Activated CD4-positive, alpha-beta memory T cell treated with anti-CD3 and anti-CD28 coated beads for 36 hours (primary cell): Measurements from ENCODE around the gene TTN. TPM values are rescaled to one million over a fixed set of nuclear protein-coding genes. Genes with fewer than 3 reads are reported as not detected.

Source experiments
- CTCF ChIA-PET: fragments of 350-600 bp; sonication (Branson Sonifier 250); formaldehyde crosslinking; loops from one replicate; lab custom pipeline; 2021; ENCODE audit warnings: antibody characterized with exemption, inconsistent platforms; lab: Charles Lee
- POLR2A ChIA-PET: fragments of 350-600 bp; sonication (Branson Sonifier 250); formaldehyde crosslinking; loops from one replicate; lab custom pipeline; 2021; ENCODE audit warnings: antibody characterized with exemption; lab: Charles Lee
- DNase-seq: peaks from one replicate; pipeline ENCODE4 v3.0.0-alpha.2; 2020
- H3K27ac Mint-ChIP-seq: one replicate; pipeline ENCODE4 v1.8.0; 2021; ENCODE audit warnings: mixed read lengths
- H3K27me3 Mint-ChIP-seq: one replicate; pipeline ENCODE4 v1.8.0; 2021; ENCODE audit warnings: mixed read lengths
- H3K36me3 Mint-ChIP-seq: one replicate; pipeline ENCODE4 v1.8.0; 2021; ENCODE audit warnings: mixed read lengths
- H3K4me1 Mint-ChIP-seq: one replicate; pipeline ENCODE4 v1.8.0; 2021; ENCODE audit warnings: low read depth, mixed read lengths
- H3K4me3 Mint-ChIP-seq: one replicate; pipeline ENCODE4 v1.8.0; 2021; ENCODE audit warnings: mild to moderate bottlenecking, mixed read lengths
- H3K9me3 Mint-ChIP-seq: one replicate; pipeline ENCODE4 v1.8.0; 2021; ENCODE audit warnings: mixed read lengths
- intact Hi-C: fragments of 100-400 bp; cut with micrococcal nuclease; formaldehyde crosslinking; loops from one replicate; pipeline ENCODE4 v1.15.1; 2023
- total RNA-seq, 2 experiments: library from RNA; stranded (reverse); gene quantifications; one replicate each; pipeline ENCODE4 v1.2.3, GENCODE V29; 2021

The TTN gene
- 1 to 10 TPM in 1 of 2 experiments, under 1 TPM in 1; 0.73 to 1.2 TPM for total RNA-seq

GRCh38 chr2:178807227-178808008 is at the start of gene TTN:
TTN (minus strand) TSS chr2:178807423; CDS start chr2:178804642, 2,781 bp downstream.
- H3K27me3 Mint-ChIP-seq = no peaks in the 10 kb centered on the region
- no peaks in the 10 kb centered on the region for H3K36me3 Mint-ChIP-seq
- H3K4me3 Mint-ChIP-seq = no peak within 1 kb of the TSS
- no peaks in the 10 kb centered on the region for H3K9me3 Mint-ChIP-seq
- intact Hi-C loops = no loop called here
- ChIA-PET POLR2A (no interaction called here), CTCF (interaction anchor here (0.8 to 1.1 kb wide), 2 partner anchors 10 to 12 kb away, joined by 3 read pairs; no protein-coding TSS in a partner anchor)
- no peaks in the 10 kb centered on the region for H3K4me1 Mint-ChIP-seq
- no peak within 1 kb of the TSS for H3K27ac Mint-ChIP-seq
- DNase-seq = no peak

GRCh38 chr2:178855151-178855550 is 47.9 kb upstream of the TTN start:
- POLR2A ChIA-PET = no interaction called here
- CTCF ChIA-PET = no interaction called here
- Mint-ChIP-seq H3K36me3 (no peaks in the 10 kb centered on the region), H3K27me3 (no peaks in the 10 kb centered on the region), H3K4me1 (no peaks in the 10 kb centered on the region), H3K4me3 (no peak overlapping the region), H3K27ac (no peak overlapping the region), H3K9me3 (no peaks in the 10 kb centered on the region)
- no peak for DNase-seq
- intact Hi-C loops = no loop called here

- no peak overlapping the region for H3K4me3 Mint-ChIP-seq
- intact Hi-C loops = no loop called here
- no peaks in the 10 kb centered on the region for H3K36me3 Mint-ChIP-seq
- H3K27me3 Mint-ChIP-seq = no peaks in the 10 kb centered on the region
- no peak for DNase-seq
- H3K4me1 Mint-ChIP-seq = no peaks in the 10 kb centered on the region
- H3K27ac Mint-ChIP-seq = no peak overlapping the region
- POLR2A ChIA-PET = no interaction called here
- CTCF ChIA-PET = interaction anchor here (0.9 to 1.2 kb wide), 2 partner anchors 43 kb away, joined by 3 to 6 read pairs; no protein-coding TSS in a partner anchor
- no peaks in the 10 kb centered on the region for H3K9me3 Mint-ChIP-seq
Measured at GRCh38 chr2:178848335-178848734, 41.1 kb upstream of the TTN start.

- POLR2A ChIA-PET = no interaction called here
Measured at GRCh38 chr2:178846458-178846802, 39.2 kb upstream of the TTN start.

GRCh38 chr2:178845566-178846457 is 38.6 kb upstream of the TTN start:
- ChIA-PET POLR2A (no interaction called here), CTCF (interaction anchor here (0.8 kb wide), 1 partner anchor 1091 kb away, joined by 3 read pairs; no protein-coding TSS in a partner anchor)
- H3K27me3 Mint-ChIP-seq = no peaks in the 10 kb centered on the region
- no peak overlapping the region for H3K4me3 Mint-ChIP-seq
- H3K4me1 Mint-ChIP-seq = no peaks in the 10 kb centered on the region
- H3K27ac Mint-ChIP-seq = no peak overlapping the region
- no peaks in the 10 kb centered on the region for H3K36me3 Mint-ChIP-seq
- H3K9me3 Mint-ChIP-seq = no peaks in the 10 kb centered on the region
- no peak for DNase-seq
- intact Hi-C loops = no loop called here

More at GRCh38 chr2:178846458-178846802, 39.2 kb upstream of the TTN start:
- no peak overlapping the region for H3K4me3 Mint-ChIP-seq
- no peak for DNase-seq
- no peaks in the 10 kb centered on the region for H3K9me3 Mint-ChIP-seq
- no peaks in the 10 kb centered on the region for H3K4me1 Mint-ChIP-seq
- intact Hi-C loops = no loop called here
- H3K27me3 Mint-ChIP-seq = no peaks in the 10 kb centered on the region
- CTCF ChIA-PET = no interaction called here
- no peak overlapping the region for H3K27ac Mint-ChIP-seq
- no peaks in the 10 kb centered on the region for H3K36me3 Mint-ChIP-seq

- no peak for DNase-seq
- Mint-ChIP-seq H3K27ac (no peak overlapping the region), H3K4me1 (no peaks in the 10 kb centered on the region), H3K27me3 (no peaks in the 10 kb centered on the region), H3K4me3 (no peak overlapping the region), H3K9me3 (no peaks in the 10 kb centered on the region), H3K36me3 (no peaks in the 10 kb centered on the region)
- CTCF ChIA-PET = no interaction called here
- intact Hi-C loops = no loop called here
- POLR2A ChIA-PET = no interaction called here
Measured at GRCh38 chr2:178844701-178845100, 37.5 kb upstream of the TTN start.

- Mint-ChIP-seq H3K27ac (no peak overlapping the region), H3K27me3 (no peaks in the 10 kb centered on the region), H3K36me3 (no peaks in the 10 kb centered on the region), H3K4me1 (no peaks in the 10 kb centered on the region), H3K9me3 (no peaks in the 10 kb centered on the region), H3K4me3 (no peak overlapping the region)
- POLR2A ChIA-PET = no interaction called here
- DNase-seq = no peak
- CTCF ChIA-PET = no interaction called here
- intact Hi-C loops = no loop called here
Measured at GRCh38 chr2:178844269-178844668, 37.0 kb upstream of the TTN start.

- Mint-ChIP-seq H3K9me3 (no peaks in the 10 kb centered on the region), H3K27me3 (no peaks in the 10 kb centered on the region), H3K4me1 (no peaks in the 10 kb centered on the region), H3K4me3 (no peak overlapping the region), H3K27ac (no peak overlapping the region), H3K36me3 (no peaks in the 10 kb centered on the region)
- ChIA-PET POLR2A (no interaction called here), CTCF (no interaction called here)
- intact Hi-C loops = no loop called here
- no peak for DNase-seq
Measured at GRCh38 chr2:178843697-178844096, 36.5 kb upstream of the TTN start.

GRCh38 chr2:178836807-178837206 is 29.6 kb upstream of the TTN start:
- H3K4me3 Mint-ChIP-seq = no peak overlapping the region
- H3K36me3 Mint-ChIP-seq = no peaks in the 10 kb centered on the region
- DNase-seq = no peak
- H3K27me3 Mint-ChIP-seq = no peaks in the 10 kb centered on the region
- intact Hi-C loops = no loop called here
- no peaks in the 10 kb centered on the region for H3K4me1 Mint-ChIP-seq
- no peak overlapping the region for H3K27ac Mint-ChIP-seq
- H3K9me3 Mint-ChIP-seq = no peaks in the 10 kb centered on the region
- ChIA-PET POLR2A (no interaction called here), CTCF (no interaction called here)

- intact Hi-C loops = no loop called here
- H3K4me1 Mint-ChIP-seq = peaks cover 3% of the 10 kb centered on the region
- DNase-seq = no peak
- H3K4me3 Mint-ChIP-seq = no peak overlapping the region
- no peaks in the 10 kb centered on the region for H3K27me3 Mint-ChIP-seq
- no peaks in the 10 kb centered on the region for H3K36me3 Mint-ChIP-seq
- CTCF ChIA-PET = no interaction called here
- no peaks in the 10 kb centered on the region for H3K9me3 Mint-ChIP-seq
- POLR2A ChIA-PET = no interaction called here
- no peak overlapping the region for H3K27ac Mint-ChIP-seq
Measured at GRCh38 chr2:178834086-178834485, 26.9 kb upstream of the TTN start.

- Mint-ChIP-seq H3K27me3 (no peaks in the 10 kb centered on the region), H3K4me3 (no peak overlapping the region), H3K9me3 (no peaks in the 10 kb centered on the region), H3K36me3 (no peaks in the 10 kb centered on the region), H3K4me1 (peaks cover 4% of the 10 kb centered on the region), H3K27ac (no peak overlapping the region)
- ChIA-PET POLR2A (no interaction called here), CTCF (no interaction called here)
- intact Hi-C loops = no loop called here
- DNase-seq = no peak
Measured at GRCh38 chr2:178833382-178833781, 26.2 kb upstream of the TTN start.

- no peak for DNase-seq
- no peaks in the 10 kb centered on the region for H3K9me3 Mint-ChIP-seq
- POLR2A ChIA-PET = no interaction called here
- CTCF ChIA-PET = no interaction called here
- H3K27me3 Mint-ChIP-seq = no peaks in the 10 kb centered on the region
- H3K4me3 Mint-ChIP-seq = no peak overlapping the region
- peaks cover 4% of the 10 kb centered on the region for H3K4me1 Mint-ChIP-seq
- intact Hi-C loops = no loop called here
- H3K27ac Mint-ChIP-seq = no peak overlapping the region
- H3K36me3 Mint-ChIP-seq = no peaks in the 10 kb centered on the region
Measured at GRCh38 chr2:178830451-178830850, 23.2 kb upstream of the TTN start.
